ENCODE results near the gene MOGAT2.

DNA sequence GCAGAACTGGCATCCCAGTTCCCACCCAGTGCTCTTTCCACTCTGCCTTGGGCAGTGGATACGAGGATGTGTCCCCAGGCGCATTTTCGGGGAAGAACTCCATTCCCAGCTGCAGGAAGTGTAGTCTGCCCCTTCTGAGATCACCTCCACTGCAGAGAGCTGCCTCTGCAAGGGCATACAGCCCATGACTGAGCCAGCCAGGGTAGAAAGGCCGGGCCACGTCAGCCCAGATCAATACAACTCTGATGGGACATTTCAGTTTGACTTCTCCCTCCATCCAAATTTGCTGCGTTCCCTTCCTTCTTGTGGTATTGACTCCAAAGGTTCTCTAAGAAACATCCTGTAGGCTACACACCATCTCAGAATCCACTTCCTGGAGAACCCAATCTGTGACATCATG lies 19.7 kb downstream of the MOGAT2 start:
- TF ChIP-seq POLR2AphosphoS5 (IDR thresholded peaks at IDR 0.05; ENCODE audit: low read depth, low read length) (no peak), TAF1 (IDR thresholded peaks at IDR 0.05; ENCODE audit: borderline replicate concordance, insufficient read depth, low read length) (no peak)

Data from PFSK-1 (cell line).